ENCODE results near the gene FARP2.
A peak's percentile ranks its signal among the peaks of the same experiment; 100 is the strongest.
"Not testable (repeated sequence)": the region's sequence is repeated elsewhere in the genome, so short reads cannot be mapped to it uniquely, and the experiment has no call there.

FARP2 gene

GRCh38 chr2:241355983-241356870 is at the start of gene FARP2:
FARP2 (plus strand) TSS chr2:241356285; CDS start chr2:241373108, 16,823 bp downstream.
- DNase-seq, result peak; percentile 97 to 98

DNA sequence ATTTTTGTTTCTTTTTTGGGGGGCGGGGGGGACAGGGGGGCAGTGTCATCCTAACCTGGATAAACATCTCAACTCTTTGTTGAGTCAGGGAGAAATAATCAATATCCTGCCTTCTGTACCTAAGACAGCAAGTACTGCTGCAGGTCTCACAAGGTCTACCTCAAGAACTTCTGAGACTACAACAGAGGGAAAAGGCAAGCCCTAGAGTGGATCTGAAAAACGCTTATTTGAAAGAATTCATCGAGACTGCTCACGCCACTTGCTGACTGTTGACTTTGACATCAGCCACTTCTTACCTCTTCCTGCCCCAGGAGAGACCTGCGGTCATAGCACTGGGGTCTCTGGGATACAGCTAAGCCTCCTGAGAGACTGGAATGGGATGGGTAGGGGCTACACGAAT is 49.0 kb upstream of the FARP2 start:
- DNase-seq, result no peak

DNA sequence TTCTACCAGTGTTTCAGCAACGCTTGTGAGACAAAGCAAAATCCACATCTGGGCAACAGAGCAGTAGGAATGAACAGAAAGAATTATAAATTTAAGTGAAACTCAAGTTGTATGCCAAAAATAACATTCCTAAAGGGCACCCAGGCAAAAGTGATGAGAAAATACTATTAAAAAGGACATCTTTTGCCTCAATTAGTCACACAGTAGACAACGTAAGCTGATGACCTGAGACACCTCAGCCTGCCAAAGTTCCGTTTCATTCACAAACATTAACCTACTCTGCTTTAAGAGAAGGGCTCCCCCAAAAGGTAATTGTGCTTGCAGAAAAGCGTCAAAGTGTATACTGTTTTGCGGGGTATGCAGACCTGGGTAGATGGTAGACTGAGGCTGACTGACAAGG is 47.8 kb upstream of the FARP2 start:
- no peak for DNase-seq

GRCh38 chr2:241308832-241309500 is 47.1 kb upstream of the FARP2 start:
- no peak for DNase-seq

GRCh38 chr2:241309684-241310117 is 46.4 kb upstream of the FARP2 start:
- no peak for DNase-seq

GRCh38 chr2:241310917-241311566 is 45.0 kb upstream of the FARP2 start:
- no peak for DNase-seq

DNA sequence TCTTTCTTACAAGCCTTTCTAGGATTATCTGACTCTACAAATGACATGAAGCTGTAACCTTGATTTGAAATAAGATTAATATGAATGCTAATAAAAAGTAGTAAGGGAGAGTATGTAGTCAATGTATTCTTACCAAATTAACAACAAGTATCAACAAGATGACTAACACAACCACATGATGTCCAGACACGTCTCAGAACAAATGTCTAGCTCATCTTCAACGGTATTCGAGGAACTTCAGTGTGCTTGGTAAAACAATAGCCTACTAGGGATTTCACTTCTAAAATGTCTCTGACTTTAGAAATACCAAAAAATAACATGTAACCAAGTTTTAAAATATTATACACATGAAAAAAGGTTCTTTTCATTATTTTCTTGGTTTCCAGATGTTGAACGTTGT is 44.0 kb upstream of the FARP2 start:
- no peak for DNase-seq

GRCh38 chr2:241313543-241314095 is 42.5 kb upstream of the FARP2 start:
- DNase-seq, result no peak

GRCh38 chr2:241314226-241315092 is 41.6 kb upstream of the FARP2 start:
- peak; percentile 55 to 75 for DNase-seq

- DNase-seq, result peak; percentile 97 to 99
Measured at GRCh38 chr2:241315093-241315878, 40.8 kb upstream of the FARP2 start, which contains the start of gene HDLBP. HDLBP (minus strand) TSS chr2:241315672; CDS start chr2:241266869, 48,803 bp downstream.

GRCh38 chr2:241315879-241316631 is 40.0 kb upstream of the FARP2 start, which contains the start of gene SEPTIN2:
SEPTIN2 (plus strand) TSS chr2:241315925; CDS start chr2:241324233, 8,308 bp downstream.
- peak; percentile 39 to 59 for DNase-seq

DNA sequence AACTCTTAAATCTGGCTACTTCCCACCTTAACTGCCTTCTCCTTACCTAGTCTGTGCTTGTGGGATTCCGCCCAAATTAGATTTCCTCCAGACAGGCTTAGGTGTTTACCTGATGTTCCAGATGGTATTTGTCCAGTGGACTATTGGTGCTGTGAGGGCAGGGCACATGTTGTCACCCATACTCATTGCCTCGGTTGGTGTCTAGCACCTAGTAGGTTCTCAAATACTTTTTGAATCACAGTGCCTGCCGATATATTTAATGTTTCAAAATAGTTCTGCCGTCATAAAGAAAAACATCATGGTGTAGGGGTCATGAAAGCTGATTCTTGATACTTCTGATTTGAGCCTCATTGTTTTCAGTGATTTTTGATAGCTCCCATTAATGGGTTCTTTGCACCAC is 39.3 kb upstream of the FARP2 start:
- DNase-seq, result no peak

DNA sequence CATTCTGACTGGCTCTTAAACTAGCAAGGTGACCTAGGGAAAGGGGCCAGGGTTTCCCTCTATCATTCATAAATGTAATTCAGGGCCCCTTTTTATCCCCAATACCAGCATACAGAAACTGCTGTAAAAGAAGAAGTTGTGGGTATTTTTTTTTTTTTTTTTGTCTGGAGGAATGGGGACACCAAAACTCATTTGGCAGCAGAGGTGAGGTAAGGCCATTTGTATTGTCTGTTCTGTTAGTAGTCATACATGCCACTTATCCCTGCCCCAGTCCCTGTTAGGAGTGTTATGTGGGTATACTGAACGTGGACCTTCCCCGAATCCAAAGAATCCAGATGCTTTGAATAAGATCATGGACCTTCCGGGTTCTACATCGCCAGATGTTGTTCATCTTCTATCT is 38.7 kb upstream of the FARP2 start:
- no peak for DNase-seq

DNA sequence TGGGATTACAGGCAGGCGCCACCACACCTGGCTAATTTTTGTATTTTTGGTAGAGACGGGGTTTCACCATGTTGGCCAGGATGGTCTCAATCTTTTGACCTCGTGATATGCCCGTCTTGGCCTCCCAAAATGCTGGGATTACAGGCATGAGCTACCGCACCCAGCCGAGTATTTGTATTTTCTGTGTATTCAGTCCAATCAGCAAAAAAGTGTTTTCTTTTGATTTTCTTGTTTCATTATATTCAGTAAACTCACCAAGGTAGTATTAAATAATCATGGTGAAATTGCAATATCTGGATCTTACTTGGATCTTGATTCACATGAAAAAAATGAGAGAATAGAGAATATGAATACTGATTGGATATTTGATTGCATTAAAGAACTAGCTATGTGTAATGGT is 37.3 kb upstream of the FARP2 start:
- DNase-seq, result not testable (repeated sequence)

GRCh38 chr2:241320394-241320793 is 35.7 kb upstream of the FARP2 start:
- no peak for DNase-seq

GRCh38 chr2:241321033-241321432 is 35.1 kb upstream of the FARP2 start:
- DNase-seq, result no peak

DNA sequence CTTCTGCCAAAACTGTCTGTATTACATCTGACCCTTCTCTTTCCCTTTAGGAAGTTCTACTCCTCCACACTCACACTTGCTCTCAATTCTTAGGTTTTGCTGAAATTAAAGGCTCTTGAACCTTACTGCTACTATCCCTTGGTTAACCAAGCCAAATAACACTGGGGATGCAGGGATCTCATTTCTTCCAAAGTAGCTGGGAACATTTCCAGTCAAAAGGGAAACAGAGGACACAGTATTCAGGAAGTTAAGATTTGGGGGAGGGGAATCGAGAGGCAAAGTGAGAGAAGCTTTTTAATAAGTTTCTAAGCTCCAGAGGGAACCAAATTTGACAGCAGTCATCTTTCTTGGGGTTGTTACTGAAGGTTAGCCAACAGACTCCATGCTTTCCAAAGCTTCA is 34.2 kb upstream of the FARP2 start:
- no peak for DNase-seq

DNA sequence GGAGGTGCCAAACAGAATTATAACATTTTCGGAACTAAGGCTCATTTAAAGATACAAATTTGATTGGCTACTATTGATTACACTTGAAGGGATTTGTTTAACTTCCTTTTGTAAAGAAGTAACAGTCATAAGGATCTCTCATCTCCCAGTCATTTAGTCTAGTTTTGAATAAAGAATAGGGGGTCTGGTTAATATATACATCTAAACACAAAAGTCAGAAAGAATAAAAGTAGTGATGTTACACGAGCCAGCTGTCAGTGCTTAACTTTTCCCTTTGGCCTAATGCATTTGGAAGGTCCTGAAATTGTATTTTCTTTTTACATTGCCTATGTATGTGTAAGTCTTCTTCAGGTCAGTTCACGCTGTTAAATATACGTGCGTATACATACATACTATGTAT is 32.3 kb upstream of the FARP2 start:
- DNase-seq, result no peak

DNA sequence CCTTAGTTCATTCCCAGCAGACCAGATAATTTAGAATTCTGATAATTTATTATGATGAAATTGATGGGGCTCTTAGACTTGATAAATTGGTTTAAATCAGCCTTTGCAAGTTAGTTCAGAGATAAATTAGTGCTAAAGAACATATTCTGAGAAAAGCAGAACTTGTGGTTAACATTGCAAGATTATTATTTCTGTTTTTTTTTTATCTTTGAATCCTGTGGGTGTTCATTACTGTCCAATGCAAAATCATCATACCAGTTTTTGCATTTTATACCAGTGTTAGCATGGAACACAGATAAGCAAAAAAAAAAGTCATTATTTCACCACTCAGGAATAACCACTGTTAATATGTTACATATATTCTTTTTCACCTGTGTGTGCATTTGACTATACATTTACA is 31.3 kb upstream of the FARP2 start:
- DNase-seq, result no peak

DNA sequence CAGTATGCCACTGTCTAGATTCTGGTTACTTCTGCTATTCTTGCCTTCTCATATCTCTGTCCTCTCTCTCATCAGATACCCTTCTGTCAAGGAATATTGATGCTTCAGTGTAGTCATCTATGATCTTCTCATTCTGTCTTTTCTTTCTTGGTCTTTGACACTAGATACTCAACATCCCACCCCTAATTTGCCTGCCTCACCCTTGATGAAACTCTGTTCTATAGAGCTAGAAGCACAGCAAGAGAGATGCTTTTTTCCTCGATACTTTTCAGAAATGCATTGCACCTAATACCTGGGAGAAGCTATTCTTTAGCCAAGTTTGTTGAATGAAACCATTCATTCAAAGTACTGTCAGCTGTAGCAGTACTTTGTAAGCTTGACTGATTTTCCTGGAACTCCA is 30.8 kb upstream of the FARP2 start:
- DNase-seq, result no peak

Measured in NCI-H2081 (cell line).